ENCODE data around the gene SMARCB1.
A peak's percentile ranks its signal among the peaks of the same experiment; 100 is the strongest.

The SMARCB1 gene

DNA sequence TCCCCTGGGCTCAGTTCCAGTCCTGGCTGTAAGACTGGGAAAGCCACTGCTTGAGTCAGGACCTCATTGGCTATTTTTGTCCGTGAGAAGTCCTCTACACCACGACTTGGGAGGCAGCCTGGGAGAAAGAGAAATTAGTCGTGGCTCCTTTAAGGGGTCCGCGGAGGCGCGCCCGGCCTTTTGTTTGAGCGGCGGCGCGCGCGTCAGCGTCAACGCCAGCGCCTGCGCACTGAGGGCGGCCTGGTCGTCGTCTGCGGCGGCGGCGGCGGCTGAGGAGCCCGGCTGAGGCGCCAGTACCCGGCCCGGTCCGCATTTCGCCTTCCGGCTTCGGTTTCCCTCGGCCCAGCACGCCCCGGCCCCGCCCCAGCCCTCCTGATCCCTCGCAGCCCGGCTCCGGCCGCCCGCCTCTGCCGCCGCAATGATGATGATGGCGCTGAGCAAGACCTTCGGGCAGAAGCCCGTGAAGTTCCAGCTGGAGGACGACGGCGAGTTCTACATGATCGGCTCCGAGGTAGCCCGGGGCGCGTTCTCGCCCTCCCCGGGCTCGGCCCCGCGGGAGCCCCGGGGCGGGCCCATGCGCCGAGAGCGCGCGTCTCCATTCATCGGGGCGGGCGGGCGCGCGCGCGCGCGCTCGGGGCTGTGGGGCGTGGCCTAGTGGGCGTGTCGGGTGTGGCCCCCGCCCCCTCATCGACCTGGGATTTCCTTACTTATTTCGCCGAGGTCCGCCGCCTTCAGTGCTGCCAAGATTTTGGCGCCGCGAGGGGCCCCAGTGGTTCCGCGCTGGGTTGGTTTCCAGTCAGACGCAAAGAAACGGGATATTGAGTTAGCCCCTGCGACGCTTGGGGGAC, at the start of gene SMARCB1:
Gene SMARCB1 (plus strand): TSS at position 215 of the 848 bp plus-strand sequence. CDS start 204 bp downstream, at position 419.
- peaks cover 45% of the 10 kb centered on the region for H3K4me1 Mint-ChIP-seq
- DNase-seq: peak; percentile 90
- H3K27me3 Mint-ChIP-seq: no peaks in the 10 kb centered on the region

DNA sequence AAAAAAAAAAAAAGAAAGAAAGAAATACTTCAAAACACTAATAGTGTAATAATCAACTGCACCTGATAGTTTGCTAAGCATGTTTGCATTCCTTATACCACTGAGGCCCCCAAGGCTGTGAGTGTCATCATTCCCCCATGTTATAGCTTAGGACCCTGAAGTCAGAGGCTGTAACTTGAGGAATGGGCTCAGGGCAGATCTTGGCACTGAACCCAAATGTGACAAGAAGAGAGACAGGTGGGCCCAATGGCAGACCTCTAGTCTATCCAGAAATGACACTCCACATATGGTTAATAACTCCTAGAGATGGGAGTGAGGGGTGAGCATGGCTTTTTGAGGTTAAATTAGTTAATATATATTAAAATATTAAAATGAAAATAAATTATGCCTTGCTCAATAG, 49.1 kb upstream of the SMARCB1 start:
- DNase-seq: no peak
- Mint-ChIP-seq H3K4me1 (no peaks in the 10 kb centered on the region), H3K9me3 (no peaks in the 10 kb centered on the region), H3K27me3 (peaks cover 13% of the 10 kb centered on the region), H3K4me3 (no peak overlapping the region), H3K36me3 (peaks cover 2% of the 10 kb centered on the region), H3K27ac (no peak overlapping the region)
- CTCF ChIA-PET: no interaction called here

More for the DNA sequence above, at the start of gene SMARCB1:
- H3K27ac Mint-ChIP-seq: peak within 1 kb of the TSS; percentile 96
- H3K36me3 Mint-ChIP-seq: peaks cover 8% of the 10 kb centered on the region
- CTCF ChIA-PET: interaction anchor here (1.2 to 1.5 kb wide), 3 partner anchors 9 to 51 kb away, joined by 3 to 4 read pairs (median 3); partner anchors contain the start of gene DERL3
- peak within 1 kb of the TSS; percentile 89 for H3K4me3 Mint-ChIP-seq
- no peaks in the 10 kb centered on the region for H3K9me3 Mint-ChIP-seq

DNA sequence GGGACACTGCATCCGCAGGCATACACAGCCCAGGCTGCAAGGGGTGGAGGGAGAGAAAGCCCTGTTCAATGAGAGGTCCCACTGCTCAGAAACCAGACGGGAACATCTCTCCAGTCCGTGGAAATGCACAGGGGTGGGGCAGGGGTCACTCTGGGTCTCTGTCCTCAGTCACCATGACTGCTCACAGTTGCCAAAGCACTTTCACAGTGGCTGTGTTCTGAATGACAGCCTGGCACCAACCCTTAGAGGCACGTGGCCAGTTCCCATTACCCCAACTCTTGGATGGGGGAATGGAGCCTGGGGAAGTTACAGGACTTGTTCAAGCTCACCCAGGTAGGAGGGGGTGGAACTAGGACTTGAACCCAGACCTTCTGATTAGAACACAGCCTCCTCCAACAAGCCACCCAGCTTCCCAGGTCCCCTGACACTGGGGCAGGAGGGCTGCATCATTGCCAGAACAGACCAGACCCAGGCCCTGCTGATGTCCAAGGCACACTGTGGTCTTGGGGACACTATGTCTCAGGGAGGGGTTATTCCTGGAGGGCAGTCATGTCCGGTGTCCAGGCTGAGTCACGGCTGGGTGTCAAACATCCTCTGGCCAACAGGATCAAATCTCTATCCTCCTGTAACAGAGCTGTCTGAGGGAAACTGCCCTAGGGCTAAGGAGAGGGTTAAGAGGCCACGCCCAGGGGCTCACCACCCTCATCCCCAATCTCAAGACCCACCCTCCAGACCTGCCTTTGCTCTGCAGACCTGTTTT, 44.1 kb upstream of the SMARCB1 start:
- peaks cover 17% of the 10 kb centered on the region for H3K9me3 Mint-ChIP-seq
- peaks cover 22% of the 10 kb centered on the region for H3K36me3 Mint-ChIP-seq
- no peaks in the 10 kb centered on the region for H3K27me3 Mint-ChIP-seq
- no peak overlapping the region for H3K27ac Mint-ChIP-seq
- H3K4me3 Mint-ChIP-seq: no peak overlapping the region
- DNase-seq: no peak
- H3K4me1 Mint-ChIP-seq: peaks cover 3% of the 10 kb centered on the region
- CTCF ChIA-PET: no interaction called here

DNA sequence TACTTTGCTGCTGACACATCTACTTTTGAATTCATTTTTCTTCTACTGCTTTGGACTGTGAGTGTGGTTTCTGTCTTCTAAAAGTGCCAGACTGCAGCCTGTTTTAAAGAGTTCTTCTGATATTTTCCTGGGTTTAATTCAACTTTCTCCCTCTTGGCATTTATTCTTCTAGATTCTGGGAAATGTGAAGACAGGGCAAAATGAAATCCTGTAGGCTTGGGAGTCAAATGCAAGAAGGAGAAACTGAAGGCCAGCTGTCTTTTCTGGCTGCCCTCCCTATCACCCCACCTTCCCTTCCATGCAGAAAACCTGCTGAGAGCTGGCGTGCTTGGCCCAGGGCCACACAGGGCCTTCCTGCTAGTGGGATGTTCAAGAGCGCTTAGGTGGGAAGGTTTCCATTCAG, 43.5 kb upstream of the SMARCB1 start:
- no peak for DNase-seq
- no peak overlapping the region for H3K4me3 Mint-ChIP-seq
- H3K9me3 Mint-ChIP-seq: peaks cover 17% of the 10 kb centered on the region
- H3K36me3 Mint-ChIP-seq: peaks cover 22% of the 10 kb centered on the region
- no peak overlapping the region for H3K27ac Mint-ChIP-seq
- no peaks in the 10 kb centered on the region for H3K27me3 Mint-ChIP-seq
- CTCF ChIA-PET: no interaction called here
- H3K4me1 Mint-ChIP-seq: peaks cover 3% of the 10 kb centered on the region

DNA sequence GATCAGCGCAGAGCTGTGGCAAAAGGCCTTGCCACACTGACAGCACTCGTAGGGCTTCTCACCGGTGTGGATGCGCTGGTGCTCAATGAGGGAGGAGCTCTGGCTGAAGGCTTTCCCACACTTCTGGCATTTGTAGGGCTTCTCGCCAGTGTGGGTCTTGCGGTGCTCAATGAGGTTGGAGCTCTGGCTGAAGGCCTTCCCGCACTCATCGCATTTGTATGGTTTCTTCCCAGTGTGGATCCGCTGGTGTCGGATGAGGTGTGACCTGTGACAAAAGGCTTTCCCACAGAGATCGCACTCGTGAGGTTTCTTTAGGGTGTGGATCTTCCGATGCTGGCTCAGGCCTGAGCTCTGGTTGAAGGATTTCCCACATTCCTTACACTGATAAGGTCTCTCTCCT, 42.8 kb upstream of the SMARCB1 start:
- H3K4me1 Mint-ChIP-seq: peaks cover 3% of the 10 kb centered on the region
- H3K9me3 Mint-ChIP-seq: peaks cover 17% of the 10 kb centered on the region
- H3K27ac Mint-ChIP-seq: no peak overlapping the region
- CTCF ChIA-PET: no interaction called here
- DNase-seq: no peak
- no peak overlapping the region for H3K4me3 Mint-ChIP-seq
- no peaks in the 10 kb centered on the region for H3K27me3 Mint-ChIP-seq
- peaks cover 22% of the 10 kb centered on the region for H3K36me3 Mint-ChIP-seq

DNA sequence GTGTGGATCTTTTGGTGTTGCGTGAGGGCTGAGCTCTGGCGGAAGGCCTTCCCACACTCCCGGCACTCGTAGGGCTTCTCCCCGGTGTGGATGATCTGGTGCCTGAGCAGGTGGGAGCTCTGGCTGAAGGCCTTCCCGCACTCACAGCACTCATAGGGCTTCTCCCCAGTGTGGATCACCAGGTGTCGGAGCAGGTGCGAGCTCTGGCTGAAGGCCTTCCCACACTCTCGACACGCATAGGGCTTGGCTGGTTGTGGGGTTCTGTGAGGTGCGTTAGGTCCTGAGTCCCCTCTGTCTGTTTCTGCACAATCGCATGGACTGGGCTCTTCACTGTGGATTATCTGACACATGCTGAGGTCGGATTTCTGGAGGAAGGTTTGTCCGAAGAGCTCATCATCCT, 42.3 kb upstream of the SMARCB1 start:
- DNase-seq: no peak
- H3K27me3 Mint-ChIP-seq: no peaks in the 10 kb centered on the region
- H3K27ac Mint-ChIP-seq: no peak overlapping the region
- CTCF ChIA-PET: interaction anchor here (0.8 kb wide), 1 partner anchor 31 kb away, joined by 3 read pairs; no protein-coding TSS in a partner anchor
- peaks cover 22% of the 10 kb centered on the region for H3K36me3 Mint-ChIP-seq
- peaks cover 17% of the 10 kb centered on the region for H3K9me3 Mint-ChIP-seq
- no peak overlapping the region for H3K4me3 Mint-ChIP-seq
- H3K4me1 Mint-ChIP-seq: peaks cover 3% of the 10 kb centered on the region

DNA sequence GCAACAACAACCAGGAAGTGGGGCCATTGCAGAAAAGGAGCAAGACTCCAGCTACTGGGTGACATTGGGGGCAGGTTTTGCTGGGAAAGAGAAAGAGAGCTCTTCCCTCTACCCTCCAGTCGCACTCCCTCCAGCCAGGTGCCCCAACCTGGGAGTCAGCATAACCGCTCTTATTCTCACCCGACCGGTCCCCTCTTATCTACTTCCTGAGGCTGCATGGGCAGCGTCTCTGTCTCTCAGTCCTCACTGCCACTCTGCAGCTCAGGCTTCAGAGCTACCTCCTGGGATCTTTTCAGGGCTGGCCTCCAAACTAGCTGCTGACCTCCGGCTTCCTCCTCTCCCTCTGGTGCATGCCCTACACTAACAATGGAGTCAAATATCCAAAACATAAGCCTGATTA, 41.0 kb upstream of the SMARCB1 start:
- Mint-ChIP-seq H3K27me3 (peaks cover 4% of the 10 kb centered on the region), H3K36me3 (peaks cover 22% of the 10 kb centered on the region), H3K4me3 (no peak overlapping the region), H3K4me1 (peaks cover 15% of the 10 kb centered on the region), H3K9me3 (peaks cover 17% of the 10 kb centered on the region), H3K27ac (peak overlapping the region; percentile 1)
- DNase-seq: no peak
- CTCF ChIA-PET: interaction anchor here (0.9 kb wide), 1 partner anchor 66 kb away, joined by 3 read pairs; no protein-coding TSS in a partner anchor

DNA sequence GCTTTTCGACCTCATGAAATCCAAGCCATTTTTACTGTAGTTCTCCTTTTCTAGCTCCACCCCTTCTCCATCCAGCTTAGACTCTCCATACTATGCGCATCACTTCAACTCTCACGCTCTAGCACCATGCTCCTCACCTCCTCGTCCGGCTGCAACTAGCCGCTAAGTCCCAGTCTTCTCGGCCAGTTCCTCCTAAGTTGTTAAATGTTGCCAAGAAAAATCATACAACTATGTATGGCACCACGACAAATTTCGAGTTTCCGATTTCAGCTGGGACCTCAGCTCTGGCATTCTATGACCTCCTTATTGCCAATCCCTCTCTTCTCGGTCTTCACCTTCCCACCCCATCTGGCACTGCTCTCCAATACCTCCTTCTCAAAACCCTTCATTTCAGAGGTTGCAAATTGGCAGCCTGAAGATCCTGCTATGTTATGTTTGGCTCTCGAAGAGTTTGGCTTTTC, 36.9 kb upstream of the SMARCB1 start:
- DNase-seq: no peak

DNA sequence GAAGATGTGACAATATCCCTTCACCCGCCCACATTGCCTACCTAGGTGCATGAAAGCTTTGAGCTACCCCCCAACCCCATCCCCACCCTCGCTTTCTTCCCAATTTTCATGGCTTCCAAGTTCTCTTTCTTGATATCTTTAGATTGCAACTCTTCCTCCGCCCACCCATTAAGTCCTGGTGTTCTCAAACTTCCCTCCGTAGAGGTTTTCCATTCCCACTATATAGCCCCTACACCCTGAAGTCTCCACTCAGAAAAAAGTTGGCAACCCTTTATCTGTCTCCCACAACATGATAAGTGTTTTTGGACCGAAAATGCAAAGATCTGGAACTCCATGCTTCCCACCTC, 36.4 kb upstream of the SMARCB1 start:
- Mint-ChIP-seq H3K9me3 (no peaks in the 10 kb centered on the region), H3K4me1 (peaks cover 16% of the 10 kb centered on the region), H3K27me3 (peaks cover 13% of the 10 kb centered on the region), H3K36me3 (no peaks in the 10 kb centered on the region), H3K4me3 (peak overlapping the region; percentile 72), H3K27ac (no peak overlapping the region)
- no peak for DNase-seq
- CTCF ChIA-PET: no interaction called here

More for the DNA sequence above, 36.9 kb upstream of the SMARCB1 start:
- Mint-ChIP-seq H3K27me3 (peaks cover 13% of the 10 kb centered on the region), H3K4me1 (peaks cover 19% of the 10 kb centered on the region), H3K27ac (no peak overlapping the region), H3K36me3 (peaks cover 4% of the 10 kb centered on the region), H3K4me3 (peak overlapping the region; percentile 72), H3K9me3 (peaks cover 4% of the 10 kb centered on the region)
- CTCF ChIA-PET: no interaction called here

DNA sequence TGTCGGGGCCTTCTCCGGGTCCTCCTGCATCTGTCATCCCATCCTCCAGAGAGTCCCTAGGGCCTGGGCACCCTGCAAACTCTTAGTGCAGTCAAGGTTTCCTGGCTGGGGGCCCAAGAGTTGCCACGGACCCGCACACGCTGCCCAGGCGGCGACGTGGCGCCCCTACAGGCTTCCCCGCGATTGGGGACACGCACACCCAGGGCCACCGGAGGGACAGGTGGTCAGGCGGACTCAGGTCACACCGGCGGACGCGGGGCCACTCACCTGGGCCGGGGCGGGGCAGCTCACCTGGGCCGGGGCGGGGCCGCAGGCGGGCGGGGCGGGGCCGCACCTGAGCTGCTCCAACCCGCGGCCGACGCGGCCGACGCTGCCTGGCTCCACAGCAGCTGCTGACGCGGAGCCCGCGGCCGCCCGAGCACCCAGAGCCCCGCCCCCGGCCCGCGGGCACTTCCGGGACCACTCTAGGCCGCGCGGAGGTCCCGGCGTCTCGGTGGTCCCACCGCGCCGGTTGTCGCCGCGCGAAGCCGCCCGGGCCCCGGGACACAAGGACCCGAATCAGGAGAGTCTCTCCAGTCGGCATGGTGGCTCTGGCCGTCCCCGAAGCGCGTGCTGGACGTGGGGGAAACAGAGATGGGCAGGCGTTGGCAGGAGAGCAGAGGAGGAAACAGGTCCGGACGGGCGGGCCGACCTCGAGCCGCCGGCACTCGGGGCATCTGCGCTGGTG, 35.9 kb upstream of the SMARCB1 start, which contains the start of gene ZNF70:
Gene ZNF70 (minus strand): TSS at position 399 of the 727 bp plus-strand sequence. CDS start 5,972 bp downstream, outside the sequence.
- H3K27ac Mint-ChIP-seq: peak within 1 kb of the TSS; percentile 76
- H3K4me3 Mint-ChIP-seq: peak within 1 kb of the TSS; percentile 72
- peaks cover 13% of the 10 kb centered on the region for H3K27me3 Mint-ChIP-seq
- no peaks in the 10 kb centered on the region for H3K9me3 Mint-ChIP-seq
- CTCF ChIA-PET: no interaction called here
- no peaks in the 10 kb centered on the region for H3K36me3 Mint-ChIP-seq
- peak; percentile 87 for DNase-seq
- peaks cover 16% of the 10 kb centered on the region for H3K4me1 Mint-ChIP-seq

DNA sequence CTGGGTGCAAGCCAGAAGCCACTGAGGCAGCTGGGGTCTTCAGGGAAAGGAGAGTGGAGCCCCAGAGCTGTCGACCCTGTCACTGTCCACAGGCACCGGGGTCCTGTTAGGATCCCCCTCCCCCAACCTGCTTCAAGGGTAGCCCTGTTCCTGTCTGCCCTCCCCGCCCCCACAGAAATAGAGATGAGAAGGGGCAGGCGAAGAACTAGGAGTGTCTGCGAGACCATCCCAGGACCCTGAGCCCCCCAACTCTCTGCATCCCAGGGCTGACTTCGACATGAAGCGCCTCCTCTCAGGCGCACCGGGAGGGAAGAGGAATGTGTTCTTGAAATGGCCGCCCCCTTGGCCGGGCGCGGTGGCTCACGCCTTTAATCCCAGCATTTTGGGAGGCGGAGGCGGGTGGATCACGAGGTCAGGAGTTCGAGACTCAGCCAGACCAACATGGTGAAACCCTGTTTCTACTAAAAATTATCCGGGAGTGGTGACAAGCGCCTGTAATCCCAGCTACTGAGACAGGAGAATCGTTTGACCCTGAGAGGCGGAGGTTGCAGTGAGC, 35.2 kb upstream of the SMARCB1 start:
- CTCF ChIA-PET: no interaction called here
- Mint-ChIP-seq H3K4me1 (peaks cover 16% of the 10 kb centered on the region), H3K4me3 (peak overlapping the region; percentile 66), H3K36me3 (no peaks in the 10 kb centered on the region), H3K9me3 (no peaks in the 10 kb centered on the region), H3K27me3 (peaks cover 13% of the 10 kb centered on the region), H3K27ac (peak overlapping the region; percentile 76)
- DNase-seq: no peak

DNA sequence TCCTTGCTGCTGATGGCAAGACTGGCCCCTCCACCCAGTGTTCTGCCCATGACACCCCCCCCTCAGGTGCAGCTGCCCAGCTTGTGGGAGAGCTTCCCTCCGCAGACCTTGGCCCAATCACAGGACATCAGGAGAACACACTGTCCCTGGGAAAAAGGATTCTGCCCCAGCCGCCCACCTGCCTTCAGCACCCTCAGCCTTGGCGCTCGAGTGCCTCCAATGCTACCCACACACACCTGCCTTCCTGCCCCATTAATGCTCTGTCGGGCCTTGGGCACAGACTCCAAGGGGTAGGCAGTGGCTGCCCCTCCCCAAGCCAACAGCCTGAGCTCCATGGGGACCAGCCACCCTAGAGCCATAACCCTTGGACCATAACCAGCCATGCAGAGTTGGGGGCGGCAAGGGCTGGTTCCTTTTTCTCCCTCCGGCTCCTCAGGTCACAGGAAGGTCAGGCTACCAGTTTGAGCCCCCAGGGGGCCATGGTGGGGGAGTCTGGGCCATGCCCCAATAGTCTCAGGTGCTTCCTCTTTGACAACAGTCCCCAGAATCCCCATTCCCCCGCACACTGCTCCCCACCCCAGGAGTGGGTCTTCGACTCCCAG, 34.6 kb upstream of the SMARCB1 start:
- Mint-ChIP-seq H3K9me3 (no peaks in the 10 kb centered on the region), H3K4me3 (peak overlapping the region; percentile 66), H3K36me3 (no peaks in the 10 kb centered on the region), H3K4me1 (peaks cover 16% of the 10 kb centered on the region), H3K27me3 (peaks cover 13% of the 10 kb centered on the region), H3K27ac (no peak overlapping the region)
- DNase-seq: no peak
- CTCF ChIA-PET: no interaction called here

DNA sequence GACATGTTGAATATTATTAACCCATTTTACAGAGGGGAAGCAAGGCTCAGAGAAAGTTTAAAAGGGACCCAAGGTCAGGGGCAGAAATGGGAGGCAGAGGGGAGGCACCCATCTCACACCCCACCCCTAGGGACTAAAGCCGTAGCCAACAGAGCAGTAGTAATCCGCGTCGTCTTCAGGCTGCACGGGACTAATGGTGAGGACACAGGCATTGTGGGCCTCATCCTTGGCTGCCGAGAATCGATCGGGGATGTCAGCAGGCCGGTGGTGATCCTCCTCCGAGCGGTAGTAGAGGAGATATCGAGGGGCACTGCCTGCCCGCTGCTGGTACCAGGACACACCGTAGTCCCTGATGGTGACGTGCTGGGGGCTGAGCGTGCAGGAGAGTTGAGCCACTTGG, 34.0 kb upstream of the SMARCB1 start:
- H3K36me3 Mint-ChIP-seq: no peaks in the 10 kb centered on the region
- no peak overlapping the region for H3K4me3 Mint-ChIP-seq
- no peaks in the 10 kb centered on the region for H3K9me3 Mint-ChIP-seq
- H3K27ac Mint-ChIP-seq: no peak overlapping the region
- peaks cover 18% of the 10 kb centered on the region for H3K27me3 Mint-ChIP-seq
- CTCF ChIA-PET: no interaction called here
- no peak for DNase-seq
- peaks cover 16% of the 10 kb centered on the region for H3K4me1 Mint-ChIP-seq

All from activated naive CD4-positive, alpha-beta T cell treated with anti-CD3 and anti-CD28 coated beads, Interleukin-2, amount 10 ng/mL, durations not matched to agents 7 days and 5 days (primary cell).